GM23338 (cell line): ENCODE results near the gene COA8. TPM values are rescaled to one million over a fixed set of nuclear protein-coding genes. Genes with fewer than 3 reads are reported as not detected.

Source experiments
- ATAC-seq: fragments of 200-7000 bp; cut with Tn5 transposase; 3 replicates; pipeline ENCODE4 v1.9.1; 2020
- DNase-seq: peaks from one replicate; pipeline ENCODE4 v3.0.0-alpha.2; 2015; ENCODE audit warnings: low spot score
- H2AFZ ChIP-seq: fragments of 200-600 bp; sonication (generic); 2 replicates; pipeline ENCODE4 v1.8.0; 2016; ENCODE audit warnings: antibody characterized with exemption, mild to moderate bottlenecking, moderate library complexity
- H3F3A ChIP-seq: fragments of 200-600 bp; sonication (generic); replicated peaks from 2 replicates; pipeline ENCODE4 v1.8.0; 2017; ENCODE audit warnings: antibody characterized with exemption, mixed run types, low read depth
- H3K27ac ChIP-seq: fragments of 200-600 bp; sonication (generic); 2 replicates; pipeline ENCODE4 v1.6.1; 2016; ENCODE audit warnings: low read depth
- H3K27me3 ChIP-seq: fragments of 200-600 bp; sonication (generic); 2 replicates; pipeline ENCODE4 v1.8.0; 2016; ENCODE audit warnings: mild to moderate bottlenecking, mixed run types, moderate library complexity; ENCODE audit not compliant: insufficient read depth
- H3K36me3 ChIP-seq: fragments of 200-600 bp; sonication (generic); 2 replicates; pipeline ENCODE4 v1.8.0; 2016; ENCODE audit warnings: mild to moderate bottlenecking; ENCODE audit not compliant: insufficient read depth
- H3K4me1 ChIP-seq: fragments of 200-600 bp; sonication (generic); 2 replicates; pipeline ENCODE4 v1.8.0; 2016; ENCODE audit warnings: mild to moderate bottlenecking, moderate library complexity; ENCODE audit not compliant: insufficient read depth
- H3K4me2 ChIP-seq: fragments of 200-600 bp; sonication (generic); 2 replicates; pipeline ENCODE4 v1.7.1; 2017; ENCODE audit warnings: mixed run types
- H3K4me3 ChIP-seq: fragments of 200-600 bp; sonication (generic); 2 replicates; pipeline ENCODE4 v1.6.1; 2016; ENCODE audit warnings: mixed run types
- H3K79me2 ChIP-seq: fragments of 200-600 bp; sonication (generic); replicated peaks from 2 replicates; pipeline ENCODE4 v1.8.0; 2017; ENCODE audit warnings: mild to moderate bottlenecking; ENCODE audit not compliant: insufficient read depth
- H3K9me2 ChIP-seq: fragments of 200-600 bp; sonication (generic); 2 replicates; pipeline ENCODE4 v1.8.0; 2017; ENCODE audit not compliant: insufficient read depth
- H4K20me1 ChIP-seq: fragments of 200-600 bp; sonication (generic); replicated peaks from 2 replicates; pipeline ENCODE4 v1.8.0; 2017; ENCODE audit warnings: mild to moderate bottlenecking; ENCODE audit not compliant: insufficient read depth
- H3K27ac Mint-ChIP-seq: 2 replicates; pipeline ENCODE4 v1.8.0; 2020; ENCODE audit warnings: inconsistent platforms, mild to moderate bottlenecking, moderate library complexity, mixed read lengths
- H3K27me3 Mint-ChIP-seq: 3 replicates; pipeline ENCODE4 v1.8.0; 2022; ENCODE audit warnings: low read depth, mild to moderate bottlenecking, moderate library complexity, mixed read lengths, inconsistent platforms; ENCODE audit not compliant: insufficient read depth, poor library complexity
- H3K36me3 Mint-ChIP-seq: 3 replicates; pipeline ENCODE4 v1.8.0; 2021; ENCODE audit warnings: low read depth, mild to moderate bottlenecking, inconsistent platforms, moderate library complexity, mixed read lengths
- H3K4me1 Mint-ChIP-seq: 3 replicates; pipeline ENCODE4 v1.8.0; 2020; ENCODE audit warnings: mild to moderate bottlenecking, inconsistent platforms, mixed read lengths
- H3K4me3 Mint-ChIP-seq: 3 replicates; pipeline ENCODE4 v1.8.0; 2021; ENCODE audit warnings: moderate library complexity, mild to moderate bottlenecking, inconsistent platforms, mixed read lengths
- H3K9me3 Mint-ChIP-seq: 3 replicates; pipeline ENCODE4 v1.8.0; 2020; ENCODE audit warnings: moderate library complexity, mild to moderate bottlenecking, inconsistent platforms, mixed read lengths
- CREB1 ChIP-seq: fragments of 250-450 bp; sonication (Bioruptor Pico); IDR thresholded peaks from 2 replicates; pipeline ENCODE4 v1.5.0; 2020; ENCODE audit warnings: low read depth, mild to moderate bottlenecking, moderate library complexity
- CTCF ChIP-seq, 2 experiments: fragments of 200-600 bp in 1 of 2; sonication (generic) in 1 of 2; conservative IDR thresholded peaks; 2 replicates each; pipeline versions ENCODE4 v1.5.1 to v1.6.1; 2016 to 2017; ENCODE audit warnings: antibody characterized with exemption in 2 of 2, low read depth in 2 of 2, mild to moderate bottlenecking in 2 of 2, moderate library complexity in 1 of 2
- ETS1 ChIP-seq: IDR thresholded peaks from 2 replicates; pipeline ENCODE4 v1.6.1; 2016; ENCODE audit warnings: antibody characterized with exemption
- EZH2 ChIP-seq: fragments of 200-600 bp; sonication (generic); IDR thresholded peaks from one replicate; pipeline ENCODE4 v1.8.0; 2017; ENCODE audit warnings: antibody characterized with exemption, mild to moderate bottlenecking, low read depth; ENCODE audit not compliant: unreplicated experiment
- EZH2phosphoT487 ChIP-seq: fragments of 200-600 bp; sonication (generic); IDR thresholded peaks from one replicate; pipeline ENCODE4 v1.8.1; 2018; ENCODE audit warnings: antibody characterized with exemption; ENCODE audit not compliant: unreplicated experiment
- JUNB ChIP-seq: IDR thresholded peaks from one replicate; pipeline ENCODE4 v1.6.1; 2016; ENCODE audit warnings: antibody characterized with exemption; ENCODE audit not compliant: unreplicated experiment
- NANOG ChIP-seq: IDR thresholded peaks from 2 replicates; pipeline ENCODE4 v1.6.1; 2016; ENCODE audit warnings: antibody characterized with exemption, borderline replicate concordance
- POLR2AphosphoS5 ChIP-seq: IDR thresholded peaks from 2 replicates; pipeline ENCODE4 v1.6.1; 2016; ENCODE audit warnings: antibody characterized with exemption, low read depth
- REST ChIP-seq: IDR thresholded peaks from one replicate; pipeline ENCODE4 v1.6.1; 2018; ENCODE audit warnings: antibody characterized with exemption; ENCODE audit not compliant: unreplicated experiment
- STAT1 ChIP-seq: IDR thresholded peaks from one replicate; pipeline ENCODE4 v1.6.1; 2016; ENCODE audit warnings: antibody characterized with exemption; ENCODE audit not compliant: unreplicated experiment
- ZNF114 ChIP-seq: fragments of 250-450 bp; sonication (Bioruptor Pico); IDR thresholded peaks from 2 replicates; pipeline ENCODE4 v1.5.0; 2020; ENCODE audit warnings: mild to moderate bottlenecking, moderate library complexity
- ZNF331 ChIP-seq: fragments of 250-450 bp; sonication (Bioruptor Pico); IDR thresholded peaks from 2 replicates; pipeline ENCODE4 v1.5.0; 2020; ENCODE audit warnings: low read depth, mild to moderate bottlenecking, moderate library complexity
- polyA plus RNA-seq: library from polyadenylated mRNA; unstranded; fragments of >200 nt; fragmentation: Nextera tagmentation; extraction: Ambion mirVana; gene quantifications from 2 replicates; pipeline ENCODE4 v1.2.1, GENCODE V29; 2016
- total RNA-seq: library from RNA; depleted of rRNA; stranded (reverse); fragments of >200 nt; shearing (Covaris generic); gene quantifications from 2 replicates; pipeline ENCODE4 v1.2.3, GENCODE V29; 2014

Gene COA8
- total and polyA plus RNA-seq, 2 experiments from 2014 or later: 61.3 to 130 TPM

- TF ChIP-seq REST (no peak), ZNF331 (CRISPR knock-in tag) (no peak), CREB1 (CRISPR knock-in tag) (no peak), ZNF114 (CRISPR knock-in tag) (no peak), POLR2AphosphoS5 (no peak), EZH2 (no peak), ETS1 (no peak), NANOG (no peak)
These were observed 7.0 kb upstream of the COA8 start (continued) for GRCh38 chr14:103555559-103556337.

GRCh38 chr14:103556946-103557758 lies 5.6 kb upstream of the COA8 start:
- Histone ChIP-seq H2AFZ (no peak overlapping the region), H3K4me3 (no peak overlapping the region), H3K4me2 (no peak overlapping the region), H3K4me1 (peaks cover 6% of the 10 kb centered on the region), H3K9me2 (no peaks in the 10 kb centered on the region), H3K79me2 (peaks cover 54% of the 10 kb centered on the region), H3K27me3 (no peaks in the 10 kb centered on the region), H3F3A (peaks cover 35% of the 10 kb centered on the region), H4K20me1 (peaks cover 26% of the 10 kb centered on the region), H3K27ac (peak overlapping the region; percentile 45; the same call in 1 of the 2 replicates), H3K36me3 (peaks cover 15% of the 10 kb centered on the region; the same call in 1 of the 2 replicates)
- H3K4me1 Mint-ChIP-seq: peaks cover 17% of the 10 kb centered on the region
- H3K27me3 Mint-ChIP-seq: peaks cover 6% of the 10 kb centered on the region
- H3K4me3 Mint-ChIP-seq: no peak overlapping the region
- no peak overlapping the region for H3K27ac Mint-ChIP-seq
- H3K9me3 Mint-ChIP-seq: no peaks in the 10 kb centered on the region
- H3K36me3 Mint-ChIP-seq: peaks cover 36% of the 10 kb centered on the region
- DNase-seq: no peak
- no peak for ATAC-seq
- TF ChIP-seq ETS1 (no peak), NANOG (no peak), ZNF114 (CRISPR knock-in tag) (no peak), POLR2AphosphoS5 (no peak), STAT1 (no peak), JUNB (no peak), ZNF331 (CRISPR knock-in tag) (no peak), REST (no peak), CTCF (conservative IDR thresholded peaks at IDR 0.05; ENCODE audit: low read depth in 2 of 2) (no peak), EZH2 (no peak), EZH2phosphoT487 (no peak), CREB1 (CRISPR knock-in tag) (no peak)
